ENCODE measurements around the gene SERGEF. TPM values are rescaled to one million over a fixed set of nuclear protein-coding genes. Genes with fewer than 3 reads are reported as not detected.

The SERGEF gene
- total and polyA plus RNA-seq, 10 of the 15 experiments (the other 5 are each of a cell fraction or from before 2014, with no cell fraction given): 14.6 to 27.8 (median 22.4) TPM

DNA sequence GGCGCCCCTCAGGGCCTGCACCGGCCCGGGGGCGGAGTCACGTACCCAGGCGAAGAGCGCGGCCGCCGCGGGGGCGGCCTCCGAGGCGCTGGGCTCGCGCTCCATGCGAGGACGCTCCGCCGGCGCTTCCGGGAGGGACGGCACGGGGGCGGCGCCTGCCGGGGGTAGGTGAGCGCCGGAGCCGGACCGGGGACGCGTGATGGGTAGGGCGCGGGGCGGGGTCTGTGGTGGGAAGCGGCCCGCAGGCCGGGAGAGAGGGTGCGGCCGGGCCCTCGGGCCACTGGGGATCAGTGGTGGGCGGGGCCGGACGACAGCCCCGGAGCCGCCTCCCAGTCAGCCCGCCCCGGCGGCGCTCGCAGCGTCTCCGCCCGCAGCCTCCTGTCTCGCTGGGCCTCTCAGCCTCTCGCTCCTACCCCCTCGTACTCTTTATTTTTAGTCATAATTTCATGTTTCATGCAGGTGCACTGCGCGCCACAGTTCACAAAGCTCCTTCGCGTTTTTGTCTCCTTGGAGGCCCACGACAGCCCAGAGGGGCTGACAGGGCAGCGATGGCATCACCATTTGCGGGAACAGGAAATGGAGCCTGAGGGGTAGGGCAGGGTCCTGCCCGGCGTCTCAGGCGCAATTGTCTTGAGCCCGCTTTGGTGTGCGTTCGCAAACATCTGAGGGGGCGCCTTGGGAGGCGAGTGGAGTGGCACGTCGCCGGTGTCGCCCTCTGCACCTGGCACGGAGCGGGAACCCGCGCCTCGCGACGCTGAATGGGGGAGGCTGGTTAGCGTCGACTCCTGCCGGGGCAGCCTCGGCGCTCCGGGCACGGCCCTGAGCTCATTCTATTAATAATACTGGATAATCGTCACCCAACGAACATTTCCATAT lies at the start of gene SERGEF (continued):
- TF ChIP-seq, protein P1, sequence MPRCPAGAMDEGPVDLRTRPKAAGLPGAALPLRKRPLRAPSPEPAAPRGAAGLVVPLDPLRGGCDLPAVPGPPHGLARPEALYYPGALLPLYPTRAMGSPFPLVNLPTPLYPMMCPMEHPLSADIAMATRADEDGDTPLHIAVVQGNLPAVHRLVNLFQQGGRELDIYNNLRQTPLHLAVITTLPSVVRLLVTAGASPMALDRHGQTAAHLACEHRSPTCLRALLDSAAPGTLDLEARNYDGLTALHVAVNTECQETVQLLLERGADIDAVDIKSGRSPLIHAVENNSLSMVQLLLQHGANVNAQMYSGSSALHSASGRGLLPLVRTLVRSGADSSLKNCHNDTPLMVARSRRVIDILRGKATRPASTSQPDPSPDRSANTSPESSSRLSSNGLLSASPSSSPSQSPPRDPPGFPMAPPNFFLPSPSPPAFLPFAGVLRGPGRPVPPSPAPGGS (IDR thresholded peaks at IDR 0.05; ENCODE audit: borderline replicate concordance, insufficient read depth, low read depth, low read length, poor library complexity, severe bottlenecking): peak; percentile 46
- TF ChIP-seq, protein P2, sequence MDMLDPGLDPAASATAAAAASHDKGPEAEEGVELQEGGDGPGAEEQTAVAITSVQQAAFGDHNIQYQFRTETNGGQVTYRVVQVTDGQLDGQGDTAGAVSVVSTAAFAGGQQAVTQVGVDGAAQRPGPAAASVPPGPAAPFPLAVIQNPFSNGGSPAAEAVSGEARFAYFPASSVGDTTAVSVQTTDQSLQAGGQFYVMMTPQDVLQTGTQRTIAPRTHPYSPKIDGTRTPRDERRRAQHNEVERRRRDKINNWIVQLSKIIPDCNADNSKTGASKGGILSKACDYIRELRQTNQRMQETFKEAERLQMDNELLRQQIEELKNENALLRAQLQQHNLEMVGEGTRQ (IDR thresholded peaks at IDR 0.05; ENCODE audit: borderline replicate concordance, low read depth, low read length): no peak
- TF ChIP-seq CBFB (IDR thresholded peaks at IDR 0.05; ENCODE audit: low read depth) (peak; percentile 18; the same call in 1 of the 2 replicates), KDM1A (IDR thresholded peaks at IDR 0.05; ENCODE audit: borderline replicate concordance) (no peak), TBL1XR1 (IDR thresholded peaks at IDR 0.05; ENCODE audit: low read depth, low read length) (no peak), CHD1 (IDR thresholded peaks at IDR 0.05; ENCODE audit: low read depth, low read length) (no peak), MYC (IDR thresholded peaks at IDR 0.05; ENCODE audit: insufficient read depth, insufficient read length, insufficient replicate concordance, low read length, severe bottlenecking) (no peak), BMI1 (IDR thresholded peaks at IDR 0.05; ENCODE audit: borderline replicate concordance) (no peak), MTA3 (IDR thresholded peaks at IDR 0.05; ENCODE audit: borderline replicate concordance, low read length) (no peak)
- TF ChIP-seq, protein P3, sequence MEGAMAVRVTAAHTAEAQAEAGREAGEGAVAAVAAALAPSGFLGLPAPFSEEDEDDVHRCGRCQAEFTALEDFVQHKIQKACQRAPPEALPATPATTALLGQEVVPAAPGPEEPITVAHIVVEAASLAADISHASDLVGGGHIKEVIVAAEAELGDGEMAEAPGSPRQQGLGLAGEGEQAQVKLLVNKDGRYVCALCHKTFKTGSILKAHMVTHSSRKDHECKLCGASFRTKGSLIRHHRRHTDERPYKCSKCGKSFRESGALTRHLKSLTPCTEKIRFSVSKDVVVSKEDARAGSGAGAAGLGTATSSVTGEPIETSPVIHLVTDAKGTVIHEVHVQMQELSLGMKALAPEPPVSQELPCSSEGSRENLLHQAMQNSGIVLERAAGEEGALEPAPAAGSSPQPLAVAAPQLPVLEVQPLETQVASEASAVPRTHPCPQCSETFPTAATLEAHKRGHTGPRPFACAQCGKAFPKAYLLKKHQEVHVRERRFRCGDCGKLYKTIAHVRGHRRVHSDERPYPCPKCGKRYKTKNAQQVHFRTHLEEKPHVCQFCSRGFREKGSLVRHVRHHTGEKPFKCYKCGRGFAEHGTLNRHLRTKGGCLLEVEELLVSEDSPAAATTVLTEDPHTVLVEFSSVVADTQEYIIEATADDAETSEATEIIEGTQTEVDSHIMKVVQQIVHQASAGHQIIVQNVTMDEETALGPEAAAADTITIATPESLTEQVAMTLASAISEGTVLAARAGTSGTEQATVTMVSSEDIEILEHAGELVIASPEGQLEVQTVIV (IDR thresholded peaks at IDR 0.05; ENCODE audit: borderline replicate concordance, partially characterized antibody): no peak
- TF ChIP-seq, protein P4, sequence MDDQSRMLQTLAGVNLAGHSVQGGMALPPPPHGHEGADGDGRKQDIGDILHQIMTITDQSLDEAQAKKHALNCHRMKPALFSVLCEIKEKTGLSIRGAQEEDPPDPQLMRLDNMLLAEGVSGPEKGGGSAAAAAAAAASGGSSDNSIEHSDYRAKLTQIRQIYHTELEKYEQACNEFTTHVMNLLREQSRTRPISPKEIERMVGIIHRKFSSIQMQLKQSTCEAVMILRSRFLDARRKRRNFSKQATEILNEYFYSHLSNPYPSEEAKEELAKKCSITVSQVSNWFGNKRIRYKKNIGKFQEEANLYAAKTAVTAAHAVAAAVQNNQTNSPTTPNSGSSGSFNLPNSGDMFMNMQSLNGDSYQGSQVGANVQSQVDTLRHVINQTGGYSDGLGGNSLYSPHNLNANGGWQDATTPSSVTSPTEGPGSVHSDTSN (IDR thresholded peaks at IDR 0.05; ENCODE audit: insufficient replicate concordance, low read depth, low read length): no peak
- TF ChIP-seq, protein P5, sequence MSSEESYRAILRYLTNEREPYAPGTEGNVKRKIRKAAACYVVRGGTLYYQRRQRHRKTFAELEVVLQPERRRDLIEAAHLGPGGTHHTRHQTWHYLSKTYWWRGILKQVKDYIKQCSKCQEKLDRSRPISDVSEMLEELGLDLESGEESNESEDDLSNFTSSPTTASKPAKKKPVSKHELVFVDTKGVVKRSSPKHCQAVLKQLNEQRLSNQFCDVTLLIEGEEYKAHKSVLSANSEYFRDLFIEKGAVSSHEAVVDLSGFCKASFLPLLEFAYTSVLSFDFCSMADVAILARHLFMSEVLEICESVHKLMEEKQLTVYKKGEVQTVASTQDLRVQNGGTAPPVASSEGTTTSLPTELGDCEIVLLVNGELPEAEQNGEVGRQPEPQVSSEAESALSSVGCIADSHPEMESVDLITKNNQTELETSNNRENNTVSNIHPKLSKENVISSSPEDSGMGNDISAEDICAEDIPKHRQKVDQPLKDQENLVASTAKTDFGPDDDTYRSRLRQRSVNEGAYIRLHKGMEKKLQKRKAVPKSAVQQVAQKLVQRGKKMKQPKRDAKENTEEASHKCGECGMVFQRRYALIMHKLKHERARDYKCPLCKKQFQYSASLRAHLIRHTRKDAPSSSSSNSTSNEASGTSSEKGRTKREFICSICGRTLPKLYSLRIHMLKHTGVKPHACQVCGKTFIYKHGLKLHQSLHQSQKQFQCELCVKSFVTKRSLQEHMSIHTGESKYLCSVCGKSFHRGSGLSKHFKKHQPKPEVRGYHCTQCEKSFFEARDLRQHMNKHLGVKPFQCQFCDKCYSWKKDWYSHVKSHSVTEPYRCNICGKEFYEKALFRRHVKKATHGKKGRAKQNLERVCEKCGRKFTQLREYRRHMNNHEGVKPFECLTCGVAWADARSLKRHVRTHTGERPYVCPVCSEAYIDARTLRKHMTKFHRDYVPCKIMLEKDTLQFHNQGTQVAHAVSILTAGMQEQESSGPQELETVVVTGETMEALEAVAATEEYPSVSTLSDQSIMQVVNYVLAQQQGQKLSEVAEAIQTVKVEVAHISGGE (CRISPR knock-in tag; IDR thresholded peaks at IDR 0.05): no peak
- TF ChIP-seq, protein P6, sequence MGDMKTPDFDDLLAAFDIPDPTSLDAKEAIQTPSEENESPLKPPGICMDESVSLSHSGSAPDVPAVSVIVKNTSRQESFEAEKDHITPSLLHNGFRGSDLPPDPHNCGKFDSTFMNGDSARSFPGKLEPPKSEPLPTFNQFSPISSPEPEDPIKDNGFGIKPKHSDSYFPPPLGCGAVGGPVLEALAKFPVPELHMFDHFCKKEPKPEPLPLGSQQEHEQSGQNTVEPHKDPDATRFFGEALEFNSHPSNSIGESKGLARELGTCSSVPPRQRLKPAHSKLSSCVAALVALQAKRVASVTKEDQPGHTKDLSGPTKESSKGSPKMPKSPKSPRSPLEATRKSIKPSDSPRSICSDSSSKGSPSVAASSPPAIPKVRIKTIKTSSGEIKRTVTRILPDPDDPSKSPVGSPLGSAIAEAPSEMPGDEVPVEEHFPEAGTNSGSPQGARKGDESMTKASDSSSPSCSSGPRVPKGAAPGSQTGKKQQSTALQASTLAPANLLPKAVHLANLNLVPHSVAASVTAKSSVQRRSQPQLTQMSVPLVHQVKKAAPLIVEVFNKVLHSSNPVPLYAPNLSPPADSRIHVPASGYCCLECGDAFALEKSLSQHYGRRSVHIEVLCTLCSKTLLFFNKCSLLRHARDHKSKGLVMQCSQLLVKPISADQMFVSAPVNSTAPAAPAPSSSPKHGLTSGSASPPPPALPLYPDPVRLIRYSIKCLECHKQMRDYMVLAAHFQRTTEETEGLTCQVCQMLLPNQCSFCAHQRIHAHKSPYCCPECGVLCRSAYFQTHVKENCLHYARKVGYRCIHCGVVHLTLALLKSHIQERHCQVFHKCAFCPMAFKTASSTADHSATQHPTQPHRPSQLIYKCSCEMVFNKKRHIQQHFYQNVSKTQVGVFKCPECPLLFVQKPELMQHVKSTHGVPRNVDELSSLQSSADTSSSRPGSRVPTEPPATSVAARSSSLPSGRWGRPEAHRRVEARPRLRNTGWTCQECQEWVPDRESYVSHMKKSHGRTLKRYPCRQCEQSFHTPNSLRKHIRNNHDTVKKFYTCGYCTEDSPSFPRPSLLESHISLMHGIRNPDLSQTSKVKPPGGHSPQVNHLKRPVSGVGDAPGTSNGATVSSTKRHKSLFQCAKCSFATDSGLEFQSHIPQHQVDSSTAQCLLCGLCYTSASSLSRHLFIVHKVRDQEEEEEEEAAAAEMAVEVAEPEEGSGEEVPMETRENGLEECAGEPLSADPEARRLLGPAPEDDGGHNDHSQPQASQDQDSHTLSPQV (IDR thresholded peaks at IDR 0.05): no peak
